ENCODE measurements around the gene KLRC2. TPM values are rescaled to one million over a fixed set of nuclear protein-coding genes. Genes with fewer than 3 reads are reported as not detected.

The KLRC2 gene
- total and polyA plus RNA-seq, 12 donors, result 0.06 to 1.3 TPM; not detected in 10

DNA sequence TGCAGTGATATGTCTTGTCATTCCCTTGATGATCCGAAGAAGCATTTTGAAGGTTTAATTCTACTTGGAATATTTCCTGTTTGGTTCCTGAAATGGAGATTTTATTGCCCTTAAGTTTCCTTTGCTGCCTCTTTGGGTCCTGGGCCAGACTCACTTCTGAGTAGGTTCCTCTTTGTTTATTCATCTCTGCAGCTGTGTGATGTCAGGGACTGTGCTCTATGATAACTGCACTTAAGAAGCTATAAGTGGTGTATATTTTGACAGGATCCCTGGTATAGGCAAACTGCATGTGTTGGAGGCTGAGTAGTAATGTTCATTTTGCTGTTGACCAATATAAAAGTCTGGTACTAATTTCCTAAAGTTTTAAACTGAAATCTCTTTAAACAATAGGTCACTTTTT lies 26.4 kb downstream of the KLRC2 start, which contains the start of gene KLRC4:
KLRC4 (minus strand) TSS at position 366 of the 400 bp plus-strand sequence; CDS start at position 184, 182 bp downstream.
- DNase-seq, result no peak
- TF ChIP-seq, protein P1, sequence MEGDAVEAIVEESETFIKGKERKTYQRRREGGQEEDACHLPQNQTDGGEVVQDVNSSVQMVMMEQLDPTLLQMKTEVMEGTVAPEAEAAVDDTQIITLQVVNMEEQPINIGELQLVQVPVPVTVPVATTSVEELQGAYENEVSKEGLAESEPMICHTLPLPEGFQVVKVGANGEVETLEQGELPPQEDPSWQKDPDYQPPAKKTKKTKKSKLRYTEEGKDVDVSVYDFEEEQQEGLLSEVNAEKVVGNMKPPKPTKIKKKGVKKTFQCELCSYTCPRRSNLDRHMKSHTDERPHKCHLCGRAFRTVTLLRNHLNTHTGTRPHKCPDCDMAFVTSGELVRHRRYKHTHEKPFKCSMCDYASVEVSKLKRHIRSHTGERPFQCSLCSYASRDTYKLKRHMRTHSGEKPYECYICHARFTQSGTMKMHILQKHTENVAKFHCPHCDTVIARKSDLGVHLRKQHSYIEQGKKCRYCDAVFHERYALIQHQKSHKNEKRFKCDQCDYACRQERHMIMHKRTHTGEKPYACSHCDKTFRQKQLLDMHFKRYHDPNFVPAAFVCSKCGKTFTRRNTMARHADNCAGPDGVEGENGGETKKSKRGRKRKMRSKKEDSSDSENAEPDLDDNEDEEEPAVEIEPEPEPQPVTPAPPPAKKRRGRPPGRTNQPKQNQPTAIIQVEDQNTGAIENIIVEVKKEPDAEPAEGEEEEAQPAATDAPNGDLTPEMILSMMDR (IDR thresholded peaks at IDR 0.05), result no peak
- Histone ChIP-seq H3K27ac (peak within 1 kb of the TSS in 1 of 10 donors; percentile 14), H3K27me3 (peaks cover 0 to 14% (median 0%) of the 10 kb centered on the region in 7 donors), H3K4me1 (peaks cover 0 to 9% (median 0%) of the 10 kb centered on the region in 9 donors), H3K36me3 (no peaks in the 10 kb centered on the region), H3K9me3 (peaks cover 0 to 10% (median 5%) of the 10 kb centered on the region in 11 donors), H3K4me3 (no peak within 1 kb of the TSS)
- ATAC-seq, result no peak
- intact Hi-C loops (cut with DNase I), result loop anchor here in 1 of 10 donors (5.0 kb wide), 1 partner anchor 77 kb away; no protein-coding TSS in a partner anchor
- 0 to 56% methylated on average over 1 of the region's 1 CpG for WGBS, 2 donors

DNA sequence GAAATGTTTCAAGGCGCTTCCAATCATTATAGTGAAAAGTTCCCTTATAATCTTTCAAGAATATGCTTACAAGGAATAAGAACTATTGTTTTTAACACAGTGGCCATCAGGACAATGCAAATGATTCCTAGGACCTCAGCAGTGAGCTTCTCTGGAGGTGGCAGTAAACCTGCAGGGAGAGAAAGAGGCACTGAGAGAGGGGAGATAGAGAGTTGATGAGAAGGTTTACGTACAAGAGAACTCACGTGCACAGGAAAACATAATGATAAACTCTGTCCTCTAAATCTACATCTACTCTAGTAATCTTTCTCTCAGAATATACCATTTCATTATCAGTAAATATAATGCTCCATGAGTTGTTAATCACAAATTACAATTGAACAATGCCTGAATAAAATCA lies 27.0 kb downstream of the KLRC2 start:
- intact Hi-C loops (cut with DNase I), result loop anchor here in 1 of 10 donors (5.0 kb wide), 1 partner anchor 77 kb away; no protein-coding TSS in a partner anchor
- Histone ChIP-seq H3K4me1 (peaks cover 0 to 9% (median 0%) of the 10 kb centered on the region in 9 donors), H3K27me3 (peaks cover 0 to 14% (median 0%) of the 10 kb centered on the region in 7 donors), H3K4me3 (no peak overlapping the region), H3K36me3 (no peaks in the 10 kb centered on the region), H3K27ac (peak overlapping the region in 1 of 10 donors; percentile 14), H3K9me3 (peaks cover 0 to 10% (median 6%) of the 10 kb centered on the region in 11 donors)
- TF ChIP-seq, protein P1 (IDR thresholded peaks at IDR 0.05), result no peak
- DNase-seq, result no peak
- WGBS, 2 donors, result 25 to 55% methylated on average over 3 of the region's 3 CpGs
- no peak for ATAC-seq

DNA sequence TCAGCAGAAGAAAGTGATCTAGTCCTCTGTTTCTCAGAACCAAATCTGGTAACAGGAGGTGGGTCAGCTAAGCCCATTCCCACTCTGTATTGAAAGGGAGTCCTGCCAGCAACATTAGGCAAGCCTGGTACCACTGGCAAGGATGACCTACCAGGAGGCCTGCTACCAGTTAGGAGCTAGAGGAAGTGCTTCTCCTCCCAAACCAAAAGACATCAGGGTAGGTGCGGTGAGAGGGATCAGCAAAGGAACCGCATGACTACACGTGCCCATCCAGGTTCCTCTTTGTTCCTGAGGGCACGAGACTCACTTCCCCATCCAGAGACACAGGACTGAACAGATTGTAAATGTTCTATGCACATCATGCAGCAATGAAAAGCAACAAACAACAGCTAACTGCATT lies 29.1 kb downstream of the KLRC2 start:
- Histone ChIP-seq H3K9me3 (peaks cover 0 to 10% (median 6%) of the 10 kb centered on the region in 11 donors), H3K27me3 (peaks cover 0 to 11% (median 0%) of the 10 kb centered on the region in 7 donors), H3K36me3 (no peaks in the 10 kb centered on the region), H3K4me1 (peaks cover 0 to 9% (median 0%) of the 10 kb centered on the region in 9 donors), H3K4me3 (peak overlapping the region in 1 of 10 donors; percentile 10), H3K27ac (peak overlapping the region in 1 of 10 donors; percentile 19)
- ATAC-seq, result peak in 4 of 8 donors; percentile 37 to 59 (median 48)
- WGBS, 2 donors, result 67 to 68% methylated on average over 4 of the region's 4 CpGs
- DNase-seq, result peak in 1 of 2 donors; percentile 9
- intact Hi-C loops (cut with DNase I), result loop anchor here in 1 of 10 donors (5.0 kb wide), 1 partner anchor 74 kb away; no protein-coding TSS in a partner anchor
- TF ChIP-seq, protein P1 (IDR thresholded peaks at IDR 0.05), result no peak

DNA sequence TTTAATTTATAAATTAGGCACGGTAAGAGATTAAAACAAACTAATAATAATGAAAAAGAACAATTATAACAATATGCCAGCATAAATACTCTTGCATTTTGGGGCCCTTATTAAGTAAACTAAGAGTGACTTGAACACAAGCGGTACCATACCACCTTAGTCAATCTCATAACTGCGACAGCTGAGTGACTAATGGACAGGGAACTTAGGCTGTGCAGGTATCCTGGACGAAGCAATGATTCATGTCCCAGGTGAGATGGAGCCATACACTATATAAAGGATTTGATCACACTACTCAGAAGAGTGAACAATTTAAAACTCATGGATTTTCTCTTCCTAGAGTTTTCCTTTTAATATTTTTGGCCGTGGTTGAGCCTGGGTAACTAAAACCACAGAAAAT lies 30.5 kb downstream of the KLRC2 start:
- DNase-seq (no peak), ATAC-seq (no peak)
- intact Hi-C loops (cut with DNase I), result loop anchor here in 1 of 10 donors (5.0 kb wide), 1 partner anchor 73 kb away; no protein-coding TSS in a partner anchor
- Histone ChIP-seq H3K36me3 (no peaks in the 10 kb centered on the region), H3K9me3 (peaks cover 0 to 10% (median 6%) of the 10 kb centered on the region in 11 donors), H3K4me3 (no peak overlapping the region), H3K27ac (no peak overlapping the region), H3K27me3 (no peaks in the 10 kb centered on the region), H3K4me1 (peaks cover 0 to 9% (median 0%) of the 10 kb centered on the region in 9 donors)
- WGBS, 2 donors, result 92% methylated on average over 5 of the region's 5 CpGs
- TF ChIP-seq, protein P1 (IDR thresholded peaks at IDR 0.05), result no peak
